Measurements from ENCODE around the gene IFNK.

The IFNK gene

GRCh38 chr9:27476870-27477515 lies 47.1 kb upstream of the IFNK start:
- H3K9me2 ChIP-seq (replicated peaks; ENCODE audit: control insufficient read depth, low read length): no peaks in the 10 kb centered on the region
- no peak overlapping the region for H3K4me2 ChIP-seq (ENCODE audit: low read length)
- peaks cover 7% of the 10 kb centered on the region; the same call in 1 of the 2 replicates for H3K27me3 ChIP-seq (ENCODE audit: control insufficient read depth, low read length)
- H4K20me1 ChIP-seq (ENCODE audit: control insufficient read depth, insufficient read depth, low read depth, low read length): no peaks in the 10 kb centered on the region
- no peaks in the 10 kb centered on the region for H3K9me3 ChIP-seq (ENCODE audit: control insufficient read depth, insufficient read depth, low read length)
- no peaks in the 10 kb centered on the region for H3F3A ChIP-seq (ENCODE audit: control insufficient read depth, insufficient read depth)
- TF ChIP-seq CTCF (IDR thresholded peaks at IDR 0.05; ENCODE audit: low read depth, low read length, poor library complexity, severe bottlenecking) (no peak), EZH2phosphoT487 (IDR thresholded peaks at IDR 0.05; ENCODE audit: borderline replicate concordance, low read length) (no peak)
- H3K36me3 ChIP-seq (ENCODE audit: control insufficient read depth, low read length): no peaks in the 10 kb centered on the region
- H3K4me1 ChIP-seq (ENCODE audit: control insufficient read depth, low read length): no peaks in the 10 kb centered on the region
- no peak overlapping the region for H3K4me3 ChIP-seq (ENCODE audit: low read length)
- no peaks in the 10 kb centered on the region for H3K79me2 ChIP-seq (ENCODE audit: control insufficient read depth, low read length)
- no peak overlapping the region for H3K27ac ChIP-seq (ENCODE audit: low read depth, low read length)

- H3F3A ChIP-seq (ENCODE audit: control insufficient read depth, insufficient read depth): no peaks in the 10 kb centered on the region
- H4K20me1 ChIP-seq (ENCODE audit: control insufficient read depth, insufficient read depth, low read depth, low read length): no peaks in the 10 kb centered on the region
- no peaks in the 10 kb centered on the region for H3K36me3 ChIP-seq (ENCODE audit: control insufficient read depth, low read length)
- no peak overlapping the region for H3K4me3 ChIP-seq (ENCODE audit: low read length)
- H3K27ac ChIP-seq (ENCODE audit: low read depth, low read length): no peak overlapping the region
- no peaks in the 10 kb centered on the region for H3K79me2 ChIP-seq (ENCODE audit: control insufficient read depth, low read length)
- H3K4me1 ChIP-seq (ENCODE audit: control insufficient read depth, low read length): no peaks in the 10 kb centered on the region
- no peaks in the 10 kb centered on the region for H3K9me3 ChIP-seq (ENCODE audit: control insufficient read depth, insufficient read depth, low read length)
- TF ChIP-seq EZH2phosphoT487 (IDR thresholded peaks at IDR 0.05; ENCODE audit: borderline replicate concordance, low read length) (no peak), CTCF (IDR thresholded peaks at IDR 0.05; ENCODE audit: low read depth, low read length, poor library complexity, severe bottlenecking) (no peak)
- no peaks in the 10 kb centered on the region for H3K9me2 ChIP-seq (replicated peaks; ENCODE audit: control insufficient read depth, low read length)
- peaks cover 7% of the 10 kb centered on the region; the same call in 1 of the 2 replicates for H3K27me3 ChIP-seq (ENCODE audit: control insufficient read depth, low read length)
- no peak overlapping the region for H3K4me2 ChIP-seq (ENCODE audit: low read length)
Observed at GRCh38 chr9:27478322-27478721, 45.8 kb upstream of the IFNK start.

- no peaks in the 10 kb centered on the region for H3K79me2 ChIP-seq (ENCODE audit: control insufficient read depth, low read length)
Observed at GRCh38 chr9:27482709-27483108, 41.4 kb upstream of the IFNK start.

More at GRCh38 chr9:27482709-27483108, 41.4 kb upstream of the IFNK start:
- H3K36me3 ChIP-seq (ENCODE audit: control insufficient read depth, low read length): no peaks in the 10 kb centered on the region
- H3K27me3 ChIP-seq (ENCODE audit: control insufficient read depth, low read length): no peaks in the 10 kb centered on the region
- H3K9me3 ChIP-seq (ENCODE audit: control insufficient read depth, insufficient read depth, low read length): no peaks in the 10 kb centered on the region
- TF ChIP-seq EZH2phosphoT487 (IDR thresholded peaks at IDR 0.05; ENCODE audit: borderline replicate concordance, low read length): no peak
- TF ChIP-seq CTCF (IDR thresholded peaks at IDR 0.05; ENCODE audit: low read depth, low read length, poor library complexity, severe bottlenecking): no peak
- no peaks in the 10 kb centered on the region for H4K20me1 ChIP-seq (ENCODE audit: control insufficient read depth, insufficient read depth, low read depth, low read length)
- H3K4me3 ChIP-seq (ENCODE audit: low read length): no peak overlapping the region
- no peaks in the 10 kb centered on the region for H3K9me2 ChIP-seq (replicated peaks; ENCODE audit: control insufficient read depth, low read length)
- no peaks in the 10 kb centered on the region for H3F3A ChIP-seq (ENCODE audit: control insufficient read depth, insufficient read depth)
- H3K4me2 ChIP-seq (ENCODE audit: low read length): no peak overlapping the region
- H3K4me1 ChIP-seq (ENCODE audit: control insufficient read depth, low read length): 0 out of 2 replicates have a peak, but pooled peaks cover 6% of the 10 kb centered on the region
- H3K27ac ChIP-seq (ENCODE audit: low read depth, low read length): no peak overlapping the region

Measured in DOHH2 (cell line).